ENCODE data around the gene IGFBP7. TPM values are rescaled to one million over a fixed set of nuclear protein-coding genes. Genes with fewer than 3 reads are reported as not detected.
A peak's percentile ranks its signal among the peaks of the same experiment; 100 is the strongest.

Gene IGFBP7
- total RNA-seq, 1 experiment from 2014 or later: 6.7 TPM

- H3K36me3 ChIP-seq (replicated peaks; ENCODE audit: control insufficient read depth, insufficient read depth, low read length): no peaks in the 10 kb centered on the region
- no peak overlapping the region for H3K4me3 ChIP-seq (ENCODE audit: insufficient read depth, low read depth, low read length)
- DNase-seq: peak; percentile 36
- no peaks in the 10 kb centered on the region for H3K27me3 ChIP-seq (ENCODE audit: control insufficient read depth, insufficient read depth, low read length)
Measured at GRCh38 chr4:57078685-57079521, 31.3 kb downstream of the IGFBP7 start.

- Histone ChIP-seq H3K4me3 (ENCODE audit: insufficient read depth, low read depth, low read length) (no peak overlapping the region), H3K27me3 (ENCODE audit: control insufficient read depth, insufficient read depth, low read length) (no peaks in the 10 kb centered on the region)
- DNase-seq: peak; percentile 24
Measured at GRCh38 chr4:57077550-57078343, 32.4 kb downstream of the IGFBP7 start.

DNA sequence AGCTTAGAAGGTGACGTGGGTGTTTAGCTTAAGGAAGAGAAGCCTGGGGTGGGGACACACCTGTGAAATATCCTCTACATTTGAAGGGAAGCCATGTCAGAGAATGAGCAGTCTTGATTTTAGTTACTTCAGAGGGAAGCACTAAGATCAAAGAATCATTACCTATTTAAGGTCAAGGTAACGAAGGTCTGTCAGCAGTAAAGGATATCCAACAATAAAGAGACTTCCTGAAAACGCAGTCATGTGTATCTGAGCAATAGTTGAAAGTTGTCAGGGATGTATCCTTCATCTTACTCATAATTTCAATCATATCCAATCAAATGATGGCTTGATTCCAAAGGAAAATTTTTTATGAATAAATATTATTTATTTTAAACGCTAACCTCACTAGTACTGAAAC lies 33.5 kb downstream of the IGFBP7 start:
- no peaks in the 10 kb centered on the region for H3K36me3 ChIP-seq (replicated peaks; ENCODE audit: control insufficient read depth, insufficient read depth, low read length)
- DNase-seq: no peak
- H3K27me3 ChIP-seq (ENCODE audit: control insufficient read depth, insufficient read depth, low read length): no peaks in the 10 kb centered on the region
- H3K4me3 ChIP-seq (ENCODE audit: insufficient read depth, low read depth, low read length): no peak overlapping the region

More at GRCh38 chr4:57077550-57078343, 32.4 kb downstream of the IGFBP7 start:
- H3K36me3 ChIP-seq (replicated peaks; ENCODE audit: control insufficient read depth, insufficient read depth, low read length): no peaks in the 10 kb centered on the region

- Histone ChIP-seq H3K27me3 (ENCODE audit: control insufficient read depth, insufficient read depth, low read length) (no peaks in the 10 kb centered on the region), H3K36me3 (replicated peaks; ENCODE audit: control insufficient read depth, insufficient read depth, low read length) (no peaks in the 10 kb centered on the region), H3K4me3 (ENCODE audit: insufficient read depth, low read depth, low read length) (no peak overlapping the region)
- DNase-seq: no peak
Measured at GRCh38 chr4:57075367-57075766, 34.8 kb downstream of the IGFBP7 start.

DNA sequence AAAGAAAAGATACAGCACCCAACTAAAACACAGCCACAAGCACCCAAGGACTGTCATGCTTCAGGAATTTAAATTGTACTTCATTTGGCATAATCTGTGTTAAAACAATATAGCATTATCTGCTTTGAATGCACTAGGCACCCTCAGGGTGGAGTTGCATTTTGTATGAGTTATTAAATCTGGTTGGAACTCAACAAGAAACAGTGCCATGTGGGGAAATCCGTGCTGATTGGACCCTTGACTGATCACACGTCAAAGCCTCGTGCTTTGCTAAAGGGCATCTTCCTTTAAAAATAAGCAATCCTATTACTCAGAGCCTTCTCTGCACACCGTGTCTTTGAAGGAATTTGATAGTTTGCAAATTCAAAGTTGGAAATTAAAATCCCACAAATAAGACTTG lies 35.4 kb downstream of the IGFBP7 start:
- no peak for DNase-seq
- H3K36me3 ChIP-seq (replicated peaks; ENCODE audit: control insufficient read depth, insufficient read depth, low read length): no peaks in the 10 kb centered on the region
- H3K27me3 ChIP-seq (ENCODE audit: control insufficient read depth, insufficient read depth, low read length): no peaks in the 10 kb centered on the region
- H3K4me3 ChIP-seq (ENCODE audit: insufficient read depth, low read depth, low read length): no peak overlapping the region

GRCh38 chr4:57073559-57073958 lies 36.6 kb downstream of the IGFBP7 start:
- DNase-seq: no peak
- H3K4me3 ChIP-seq (ENCODE audit: insufficient read depth, low read depth, low read length): no peak overlapping the region
- H3K36me3 ChIP-seq (replicated peaks; ENCODE audit: control insufficient read depth, insufficient read depth, low read length): no peaks in the 10 kb centered on the region
- H3K27me3 ChIP-seq (ENCODE audit: control insufficient read depth, insufficient read depth, low read length): no peaks in the 10 kb centered on the region

- DNase-seq: no peak
- H3K4me3 ChIP-seq (ENCODE audit: insufficient read depth, low read depth, low read length): no peak overlapping the region
- H3K27me3 ChIP-seq (ENCODE audit: control insufficient read depth, insufficient read depth, low read length): no peaks in the 10 kb centered on the region
- no peaks in the 10 kb centered on the region for H3K36me3 ChIP-seq (replicated peaks; ENCODE audit: control insufficient read depth, insufficient read depth, low read length)
Measured at GRCh38 chr4:57071326-57071725, 38.9 kb downstream of the IGFBP7 start.

DNA sequence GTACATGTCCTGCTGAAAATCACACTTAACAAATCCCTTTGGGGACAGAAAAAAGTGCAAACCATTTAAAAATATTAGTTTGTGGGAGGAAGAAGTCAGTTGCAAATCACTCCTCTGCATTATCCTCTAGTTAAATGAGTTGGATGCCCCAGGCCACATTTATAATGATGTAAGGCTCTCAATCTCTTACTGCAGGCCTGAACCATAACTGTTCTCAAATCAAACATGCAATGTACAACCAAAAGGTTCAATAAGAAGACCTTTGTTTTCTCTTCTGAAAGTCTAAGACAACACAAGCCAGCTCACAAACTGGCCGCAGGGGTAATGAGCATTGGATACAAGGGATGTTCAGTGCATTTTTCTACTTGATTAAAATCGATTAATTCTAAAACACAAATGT lies 39.7 kb downstream of the IGFBP7 start:
- no peaks in the 10 kb centered on the region for H3K36me3 ChIP-seq (replicated peaks; ENCODE audit: control insufficient read depth, insufficient read depth, low read length)
- no peaks in the 10 kb centered on the region for H3K27me3 ChIP-seq (ENCODE audit: control insufficient read depth, insufficient read depth, low read length)
- H3K4me3 ChIP-seq (ENCODE audit: insufficient read depth, low read depth, low read length): no peak overlapping the region
- no peak for DNase-seq

- DNase-seq: no peak
- Histone ChIP-seq H3K36me3 (replicated peaks; ENCODE audit: control insufficient read depth, insufficient read depth, low read length) (no peaks in the 10 kb centered on the region), H3K4me3 (ENCODE audit: insufficient read depth, low read depth, low read length) (no peak overlapping the region), H3K27me3 (ENCODE audit: control insufficient read depth, insufficient read depth, low read length) (no peaks in the 10 kb centered on the region)
Measured at GRCh38 chr4:57068237-57068981, 41.8 kb downstream of the IGFBP7 start.

DNA sequence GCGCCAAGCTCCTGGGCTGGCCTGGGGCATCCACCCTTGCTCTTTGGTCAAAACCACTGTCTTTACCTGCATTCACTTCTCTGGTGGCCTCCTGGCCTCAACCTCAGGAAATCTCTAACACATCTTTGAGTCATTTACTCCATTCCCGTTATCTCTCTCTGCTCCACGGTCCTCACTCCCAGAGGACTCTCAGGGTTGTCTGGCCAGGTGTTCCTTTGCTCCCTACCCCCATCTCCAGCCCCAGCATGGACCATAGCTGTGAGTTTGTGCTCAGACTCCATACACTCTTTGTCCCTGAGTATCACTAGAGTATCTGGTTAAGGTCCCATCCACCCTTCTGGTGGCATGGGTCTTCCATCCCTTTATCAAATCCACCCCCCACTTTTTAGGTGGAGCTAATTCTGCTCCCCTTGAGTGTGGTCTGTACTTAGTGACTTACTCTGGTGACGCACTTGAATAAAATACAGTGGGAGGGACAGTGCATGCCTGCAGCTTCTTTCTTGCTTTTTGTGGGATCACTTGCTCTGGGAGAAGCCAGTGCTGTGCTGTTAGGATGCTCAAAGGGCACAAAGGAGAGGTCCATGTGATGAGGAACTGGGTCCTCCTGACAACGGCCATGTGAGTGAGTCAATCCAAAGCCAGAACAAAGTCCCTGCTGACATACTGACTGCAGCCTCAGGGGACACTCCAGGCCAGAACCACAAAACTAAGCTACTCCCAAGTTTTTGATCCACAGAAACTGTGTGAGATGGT lies 44.3 kb downstream of the IGFBP7 start:
- Histone ChIP-seq H3K36me3 (replicated peaks; ENCODE audit: control insufficient read depth, insufficient read depth, low read length) (no peaks in the 10 kb centered on the region), H3K4me3 (ENCODE audit: insufficient read depth, low read depth, low read length) (no peak overlapping the region), H3K27me3 (ENCODE audit: control insufficient read depth, insufficient read depth, low read length) (no peaks in the 10 kb centered on the region)
- no peak for DNase-seq

DNA sequence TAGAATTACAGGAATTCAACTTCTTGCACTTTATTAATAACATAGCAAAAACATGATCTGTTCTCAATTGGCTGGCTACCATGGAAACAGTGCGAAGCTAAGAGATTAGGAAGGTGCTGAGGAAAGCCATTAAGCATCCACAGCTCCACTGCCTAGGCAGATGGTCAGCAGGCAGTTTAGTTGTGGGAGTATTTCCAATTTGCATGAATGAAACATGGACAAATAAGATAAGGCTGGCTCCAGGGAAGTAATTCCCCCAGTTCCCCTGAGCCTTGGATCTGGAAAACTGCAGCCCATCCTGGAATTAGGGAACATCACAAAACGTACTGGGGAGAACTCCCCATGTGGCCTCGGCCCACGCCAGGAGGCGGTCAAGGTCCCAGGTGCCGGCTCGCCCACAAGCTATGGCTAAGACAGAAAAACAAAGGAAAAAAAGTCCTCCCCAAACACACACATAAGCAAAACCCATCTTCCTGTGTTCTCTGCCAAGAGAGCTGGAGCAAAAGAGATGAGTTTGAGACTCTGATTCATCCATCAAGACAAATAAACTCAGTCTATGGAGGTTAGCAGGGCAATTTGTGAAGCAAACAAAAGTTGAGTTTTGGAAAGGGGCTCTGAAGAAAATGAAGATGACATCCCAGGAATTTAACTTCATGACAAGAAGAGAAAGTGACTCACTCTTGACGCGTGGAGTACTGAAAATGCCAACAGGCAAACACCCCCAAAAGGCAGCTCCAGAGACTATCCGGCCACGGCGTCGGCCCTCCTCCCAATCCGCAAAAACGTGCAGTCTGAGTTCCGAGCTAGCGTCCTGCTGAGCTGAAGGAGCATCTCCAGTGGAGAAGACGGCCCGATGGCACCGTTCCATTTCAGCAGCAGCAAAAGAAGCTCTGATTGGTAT lies 45.1 kb downstream of the IGFBP7 start:
- Histone ChIP-seq H3K27me3 (ENCODE audit: control insufficient read depth, insufficient read depth, low read length) (no peaks in the 10 kb centered on the region), H3K4me3 (ENCODE audit: insufficient read depth, low read depth, low read length) (no peak overlapping the region), H3K36me3 (replicated peaks; ENCODE audit: control insufficient read depth, insufficient read depth, low read length) (no peaks in the 10 kb centered on the region)
- no peak for DNase-seq

- Histone ChIP-seq H3K27me3 (ENCODE audit: control insufficient read depth, insufficient read depth, low read length) (no peaks in the 10 kb centered on the region), H3K36me3 (replicated peaks; ENCODE audit: control insufficient read depth, insufficient read depth, low read length) (no peaks in the 10 kb centered on the region), H3K4me3 (ENCODE audit: insufficient read depth, low read depth, low read length) (no peak overlapping the region)
- no peak for DNase-seq
Measured at GRCh38 chr4:57064120-57064519, 46.1 kb downstream of the IGFBP7 start.

DNA sequence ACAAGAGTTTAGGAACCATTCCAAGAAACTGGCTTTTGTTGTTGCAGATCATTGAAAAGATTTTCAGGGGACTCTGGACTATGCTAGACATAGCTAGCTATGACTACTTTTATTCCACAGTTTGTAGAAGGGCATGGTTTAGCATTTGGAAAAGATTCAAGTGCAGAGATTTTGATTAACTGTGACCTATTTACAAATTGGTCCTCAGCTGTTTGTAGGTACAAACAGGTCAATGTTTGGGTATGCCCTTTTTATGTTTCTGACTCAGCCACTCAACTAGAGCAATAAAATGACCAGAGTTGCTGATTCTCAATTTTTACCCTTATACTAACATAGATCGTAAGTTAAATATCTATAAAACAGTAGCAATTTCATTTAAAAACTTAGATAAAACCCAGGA lies 46.7 kb downstream of the IGFBP7 start:
- Histone ChIP-seq H3K36me3 (replicated peaks; ENCODE audit: control insufficient read depth, insufficient read depth, low read length) (no peaks in the 10 kb centered on the region), H3K4me3 (ENCODE audit: insufficient read depth, low read depth, low read length) (no peak overlapping the region), H3K27me3 (ENCODE audit: control insufficient read depth, insufficient read depth, low read length) (no peaks in the 10 kb centered on the region)
- DNase-seq: no peak

Data from H7 (cell line).